ENCODE data around the gene APOL6. TPM values are rescaled to one million over a fixed set of nuclear protein-coding genes. Genes with fewer than 3 reads are reported as not detected.

Gene APOL6
- total and polyA plus RNA-seq, 9 of the 15 experiments (the other 6 are each of a cell fraction or from before 2014, with no cell fraction given) = 0.29 to 1.2 (median 0.70) TPM

DNA sequence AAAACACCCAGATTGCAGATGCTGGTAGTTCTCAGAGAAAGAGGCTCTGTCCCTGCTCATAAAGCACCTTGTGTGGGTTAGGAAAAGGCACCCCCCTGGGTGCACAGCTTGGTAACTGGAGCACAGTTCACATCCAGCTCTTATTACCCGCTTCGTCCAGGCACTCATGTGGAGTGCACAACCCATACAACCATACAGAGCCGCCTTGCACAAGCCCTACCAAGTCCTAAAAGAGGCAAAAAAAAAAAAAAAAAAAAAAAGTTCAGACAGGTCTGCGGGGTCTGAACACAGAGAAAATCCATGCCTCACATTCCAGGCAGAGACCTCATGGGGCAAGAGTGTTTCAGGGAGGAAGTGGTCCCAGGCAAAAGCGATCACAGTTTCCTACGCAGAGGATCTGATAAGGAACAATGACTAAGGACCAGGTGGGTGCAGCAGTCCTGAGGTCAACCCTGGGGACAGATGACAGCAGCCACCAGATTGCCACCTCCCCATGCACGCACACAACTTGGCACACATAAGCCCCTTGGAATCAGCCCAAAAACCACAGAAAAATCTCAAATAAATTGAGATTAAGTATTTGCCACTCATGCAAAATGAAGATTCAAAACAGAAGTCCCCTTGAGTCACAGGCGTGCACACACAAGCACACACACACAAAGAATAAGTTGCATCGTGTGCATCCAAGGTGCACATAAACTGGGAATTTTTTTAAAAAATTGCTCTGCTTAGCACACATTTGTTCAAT, 43.5 kb upstream of the APOL6 start (continued):
- TF ChIP-seq, protein P1, sequence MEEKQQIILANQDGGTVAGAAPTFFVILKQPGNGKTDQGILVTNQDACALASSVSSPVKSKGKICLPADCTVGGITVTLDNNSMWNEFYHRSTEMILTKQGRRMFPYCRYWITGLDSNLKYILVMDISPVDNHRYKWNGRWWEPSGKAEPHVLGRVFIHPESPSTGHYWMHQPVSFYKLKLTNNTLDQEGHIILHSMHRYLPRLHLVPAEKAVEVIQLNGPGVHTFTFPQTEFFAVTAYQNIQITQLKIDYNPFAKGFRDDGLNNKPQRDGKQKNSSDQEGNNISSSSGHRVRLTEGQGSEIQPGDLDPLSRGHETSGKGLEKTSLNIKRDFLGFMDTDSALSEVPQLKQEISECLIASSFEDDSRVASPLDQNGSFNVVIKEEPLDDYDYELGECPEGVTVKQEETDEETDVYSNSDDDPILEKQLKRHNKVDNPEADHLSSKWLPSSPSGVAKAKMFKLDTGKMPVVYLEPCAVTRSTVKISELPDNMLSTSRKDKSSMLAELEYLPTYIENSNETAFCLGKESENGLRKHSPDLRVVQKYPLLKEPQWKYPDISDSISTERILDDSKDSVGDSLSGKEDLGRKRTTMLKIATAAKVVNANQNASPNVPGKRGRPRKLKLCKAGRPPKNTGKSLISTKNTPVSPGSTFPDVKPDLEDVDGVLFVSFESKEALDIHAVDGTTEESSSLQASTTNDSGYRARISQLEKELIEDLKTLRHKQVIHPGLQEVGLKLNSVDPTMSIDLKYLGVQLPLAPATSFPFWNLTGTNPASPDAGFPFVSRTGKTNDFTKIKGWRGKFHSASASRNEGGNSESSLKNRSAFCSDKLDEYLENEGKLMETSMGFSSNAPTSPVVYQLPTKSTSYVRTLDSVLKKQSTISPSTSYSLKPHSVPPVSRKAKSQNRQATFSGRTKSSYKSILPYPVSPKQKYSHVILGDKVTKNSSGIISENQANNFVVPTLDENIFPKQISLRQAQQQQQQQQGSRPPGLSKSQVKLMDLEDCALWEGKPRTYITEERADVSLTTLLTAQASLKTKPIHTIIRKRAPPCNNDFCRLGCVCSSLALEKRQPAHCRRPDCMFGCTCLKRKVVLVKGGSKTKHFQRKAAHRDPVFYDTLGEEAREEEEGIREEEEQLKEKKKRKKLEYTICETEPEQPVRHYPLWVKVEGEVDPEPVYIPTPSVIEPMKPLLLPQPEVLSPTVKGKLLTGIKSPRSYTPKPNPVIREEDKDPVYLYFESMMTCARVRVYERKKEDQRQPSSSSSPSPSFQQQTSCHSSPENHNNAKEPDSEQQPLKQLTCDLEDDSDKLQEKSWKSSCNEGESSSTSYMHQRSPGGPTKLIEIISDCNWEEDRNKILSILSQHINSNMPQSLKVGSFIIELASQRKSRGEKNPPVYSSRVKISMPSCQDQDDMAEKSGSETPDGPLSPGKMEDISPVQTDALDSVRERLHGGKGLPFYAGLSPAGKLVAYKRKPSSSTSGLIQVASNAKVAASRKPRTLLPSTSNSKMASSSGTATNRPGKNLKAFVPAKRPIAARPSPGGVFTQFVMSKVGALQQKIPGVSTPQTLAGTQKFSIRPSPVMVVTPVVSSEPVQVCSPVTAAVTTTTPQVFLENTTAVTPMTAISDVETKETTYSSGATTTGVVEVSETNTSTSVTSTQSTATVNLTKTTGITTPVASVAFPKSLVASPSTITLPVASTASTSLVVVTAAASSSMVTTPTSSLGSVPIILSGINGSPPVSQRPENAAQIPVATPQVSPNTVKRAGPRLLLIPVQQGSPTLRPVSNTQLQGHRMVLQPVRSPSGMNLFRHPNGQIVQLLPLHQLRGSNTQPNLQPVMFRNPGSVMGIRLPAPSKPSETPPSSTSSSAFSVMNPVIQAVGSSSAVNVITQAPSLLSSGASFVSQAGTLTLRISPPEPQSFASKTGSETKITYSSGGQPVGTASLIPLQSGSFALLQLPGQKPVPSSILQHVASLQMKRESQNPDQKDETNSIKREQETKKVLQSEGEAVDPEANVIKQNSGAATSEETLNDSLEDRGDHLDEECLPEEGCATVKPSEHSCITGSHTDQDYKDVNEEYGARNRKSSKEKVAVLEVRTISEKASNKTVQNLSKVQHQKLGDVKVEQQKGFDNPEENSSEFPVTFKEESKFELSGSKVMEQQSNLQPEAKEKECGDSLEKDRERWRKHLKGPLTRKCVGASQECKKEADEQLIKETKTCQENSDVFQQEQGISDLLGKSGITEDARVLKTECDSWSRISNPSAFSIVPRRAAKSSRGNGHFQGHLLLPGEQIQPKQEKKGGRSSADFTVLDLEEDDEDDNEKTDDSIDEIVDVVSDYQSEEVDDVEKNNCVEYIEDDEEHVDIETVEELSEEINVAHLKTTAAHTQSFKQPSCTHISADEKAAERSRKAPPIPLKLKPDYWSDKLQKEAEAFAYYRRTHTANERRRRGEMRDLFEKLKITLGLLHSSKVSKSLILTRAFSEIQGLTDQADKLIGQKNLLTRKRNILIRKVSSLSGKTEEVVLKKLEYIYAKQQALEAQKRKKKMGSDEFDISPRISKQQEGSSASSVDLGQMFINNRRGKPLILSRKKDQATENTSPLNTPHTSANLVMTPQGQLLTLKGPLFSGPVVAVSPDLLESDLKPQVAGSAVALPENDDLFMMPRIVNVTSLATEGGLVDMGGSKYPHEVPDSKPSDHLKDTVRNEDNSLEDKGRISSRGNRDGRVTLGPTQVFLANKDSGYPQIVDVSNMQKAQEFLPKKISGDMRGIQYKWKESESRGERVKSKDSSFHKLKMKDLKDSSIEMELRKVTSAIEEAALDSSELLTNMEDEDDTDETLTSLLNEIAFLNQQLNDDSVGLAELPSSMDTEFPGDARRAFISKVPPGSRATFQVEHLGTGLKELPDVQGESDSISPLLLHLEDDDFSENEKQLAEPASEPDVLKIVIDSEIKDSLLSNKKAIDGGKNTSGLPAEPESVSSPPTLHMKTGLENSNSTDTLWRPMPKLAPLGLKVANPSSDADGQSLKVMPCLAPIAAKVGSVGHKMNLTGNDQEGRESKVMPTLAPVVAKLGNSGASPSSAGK (IDR thresholded peaks at IDR 0.05) = no peak
- TF ChIP-seq ZNF354B (CRISPR knock-in tag; IDR thresholded peaks at IDR 0.05) = no peak
- TF ChIP-seq EWSR1 (IDR thresholded peaks at IDR 0.05; ENCODE audit: borderline replicate concordance, low read depth, partially characterized antibody) = no peak
- TF ChIP-seq, protein P2, sequence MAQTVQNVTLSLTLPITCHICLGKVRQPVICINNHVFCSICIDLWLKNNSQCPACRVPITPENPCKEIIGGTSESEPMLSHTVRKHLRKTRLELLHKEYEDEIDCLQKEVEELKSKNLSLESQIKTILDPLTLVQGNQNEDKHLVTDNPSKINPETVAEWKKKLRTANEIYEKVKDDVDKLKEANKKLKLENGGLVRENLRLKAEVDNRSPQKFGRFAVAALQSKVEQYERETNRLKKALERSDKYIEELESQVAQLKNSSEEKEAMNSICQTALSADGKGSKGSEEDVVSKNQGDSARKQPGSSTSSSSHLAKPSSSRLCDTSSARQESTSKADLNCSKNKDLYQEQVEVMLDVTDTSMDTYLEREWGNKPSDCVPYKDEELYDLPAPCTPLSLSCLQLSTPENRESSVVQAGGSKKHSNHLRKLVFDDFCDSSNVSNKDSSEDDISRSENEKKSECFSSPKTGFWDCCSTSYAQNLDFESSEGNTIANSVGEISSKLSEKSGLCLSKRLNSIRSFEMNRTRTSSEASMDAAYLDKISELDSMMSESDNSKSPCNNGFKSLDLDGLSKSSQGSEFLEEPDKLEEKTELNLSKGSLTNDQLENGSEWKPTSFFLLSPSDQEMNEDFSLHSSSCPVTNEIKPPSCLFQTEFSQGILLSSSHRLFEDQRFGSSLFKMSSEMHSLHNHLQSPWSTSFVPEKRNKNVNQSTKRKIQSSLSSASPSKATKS (CRISPR knock-in tag; IDR thresholded peaks at IDR 0.05) = no peak
- no peak for TF ChIP-seq ZBTB8A (IDR thresholded peaks at IDR 0.05; ENCODE audit: partially characterized antibody)
- TF ChIP-seq LARP7 (IDR thresholded peaks at IDR 0.05) = no peak
- TF ChIP-seq, protein P3, sequence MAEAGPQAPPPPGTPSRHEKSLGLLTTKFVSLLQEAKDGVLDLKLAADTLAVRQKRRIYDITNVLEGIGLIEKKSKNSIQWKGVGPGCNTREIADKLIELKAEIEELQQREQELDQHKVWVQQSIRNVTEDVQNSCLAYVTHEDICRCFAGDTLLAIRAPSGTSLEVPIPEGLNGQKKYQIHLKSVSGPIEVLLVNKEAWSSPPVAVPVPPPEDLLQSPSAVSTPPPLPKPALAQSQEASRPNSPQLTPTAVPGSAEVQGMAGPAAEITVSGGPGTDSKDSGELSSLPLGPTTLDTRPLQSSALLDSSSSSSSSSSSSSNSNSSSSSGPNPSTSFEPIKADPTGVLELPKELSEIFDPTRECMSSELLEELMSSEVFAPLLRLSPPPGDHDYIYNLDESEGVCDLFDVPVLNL (CRISPR knock-in tag; IDR thresholded peaks at IDR 0.05; ENCODE audit: low read depth) = no peak
- TF ChIP-seq, protein P4, sequence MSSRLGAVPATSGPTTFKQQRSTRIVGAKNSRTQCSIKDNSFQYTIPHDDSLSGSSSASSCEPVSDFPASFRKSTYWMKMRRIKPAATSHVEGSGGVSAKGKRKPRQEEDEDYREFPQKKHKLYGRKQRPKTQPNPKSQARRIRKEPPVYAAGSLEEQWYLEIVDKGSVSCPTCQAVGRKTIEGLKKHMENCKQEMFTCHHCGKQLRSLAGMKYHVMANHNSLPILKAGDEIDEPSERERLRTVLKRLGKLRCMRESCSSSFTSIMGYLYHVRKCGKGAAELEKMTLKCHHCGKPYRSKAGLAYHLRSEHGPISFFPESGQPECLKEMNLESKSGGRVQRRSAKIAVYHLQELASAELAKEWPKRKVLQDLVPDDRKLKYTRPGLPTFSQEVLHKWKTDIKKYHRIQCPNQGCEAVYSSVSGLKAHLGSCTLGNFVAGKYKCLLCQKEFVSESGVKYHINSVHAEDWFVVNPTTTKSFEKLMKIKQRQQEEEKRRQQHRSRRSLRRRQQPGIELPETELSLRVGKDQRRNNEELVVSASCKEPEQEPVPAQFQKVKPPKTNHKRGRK (tag; IDR thresholded peaks at IDR 0.05) = no peak
- no peak for TF ChIP-seq ZFP30 (CRISPR knock-in tag; IDR thresholded peaks at IDR 0.05; ENCODE audit: borderline replicate concordance)
- TF ChIP-seq ZNF324 (CRISPR knock-in tag; IDR thresholded peaks at IDR 0.05) = no peak
